ENCODE data around the gene CACTIN. TPM values are rescaled to one million over a fixed set of nuclear protein-coding genes. Genes with fewer than 3 reads are reported as not detected.

Gene CACTIN
- total and polyA plus RNA-seq, 2 donors, result 11.1 to 27.7 TPM

DNA sequence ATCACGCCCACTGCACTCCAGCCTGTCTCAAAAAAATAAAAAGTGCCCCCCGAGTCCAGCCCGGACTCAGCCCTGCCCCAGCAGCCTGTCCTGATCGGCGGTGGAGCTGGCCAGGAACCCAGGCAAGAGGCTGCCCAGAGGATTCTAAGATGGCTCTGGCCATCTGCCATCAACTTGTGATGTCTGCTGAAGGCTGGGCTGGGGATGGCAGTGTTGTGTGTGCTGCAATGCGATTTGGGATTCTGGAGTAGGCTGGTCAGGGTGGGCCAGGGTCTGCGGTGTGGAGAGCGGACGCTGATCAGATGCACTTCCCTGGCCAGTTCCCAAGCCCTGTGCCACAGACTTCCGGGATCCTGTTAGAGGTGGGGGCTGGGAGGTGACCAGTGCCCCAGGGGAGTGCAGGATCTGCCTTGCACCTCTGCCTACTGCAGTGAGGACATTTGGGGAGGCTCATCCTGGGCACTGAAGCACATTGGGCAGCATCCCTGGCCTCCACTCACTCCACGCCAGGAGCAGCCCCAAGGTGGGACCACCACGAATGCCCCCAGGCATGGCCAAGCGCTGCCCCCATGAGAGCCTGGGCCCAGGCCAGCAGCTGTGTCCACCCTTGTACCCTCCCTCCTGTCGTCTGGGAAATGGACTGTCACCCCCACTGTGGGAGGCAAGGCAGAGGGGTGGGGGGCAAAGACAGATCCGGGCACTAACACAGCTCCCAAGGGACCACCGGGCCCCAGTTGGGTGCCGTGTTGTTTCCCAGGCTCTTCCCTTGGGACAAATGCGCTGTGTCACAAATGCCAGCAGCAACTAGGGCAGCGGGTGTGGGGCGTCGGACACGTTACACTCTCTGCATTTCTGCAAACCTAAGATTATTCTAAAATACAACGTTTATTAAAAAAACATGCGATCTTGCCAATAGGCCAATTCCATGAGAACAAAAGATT is 16.5 kb downstream of the CACTIN start:
- 79% methylated on average over 24 of the region's 24 CpGs for WGBS
- DNase-seq (ENCODE audit: extremely low spot score), result no peak
- peaks cover 2% of the 10 kb centered on the region for H3K36me3 ChIP-seq (ENCODE audit: insufficient read depth)
- H3K4me3 ChIP-seq (ENCODE audit: low read depth, low read length), result no peak overlapping the region
- no peak overlapping the region for H3K27ac ChIP-seq (ENCODE audit: low read depth)
- H3K4me1 ChIP-seq (ENCODE audit: insufficient read depth), result no peaks in the 10 kb centered on the region

DNA sequence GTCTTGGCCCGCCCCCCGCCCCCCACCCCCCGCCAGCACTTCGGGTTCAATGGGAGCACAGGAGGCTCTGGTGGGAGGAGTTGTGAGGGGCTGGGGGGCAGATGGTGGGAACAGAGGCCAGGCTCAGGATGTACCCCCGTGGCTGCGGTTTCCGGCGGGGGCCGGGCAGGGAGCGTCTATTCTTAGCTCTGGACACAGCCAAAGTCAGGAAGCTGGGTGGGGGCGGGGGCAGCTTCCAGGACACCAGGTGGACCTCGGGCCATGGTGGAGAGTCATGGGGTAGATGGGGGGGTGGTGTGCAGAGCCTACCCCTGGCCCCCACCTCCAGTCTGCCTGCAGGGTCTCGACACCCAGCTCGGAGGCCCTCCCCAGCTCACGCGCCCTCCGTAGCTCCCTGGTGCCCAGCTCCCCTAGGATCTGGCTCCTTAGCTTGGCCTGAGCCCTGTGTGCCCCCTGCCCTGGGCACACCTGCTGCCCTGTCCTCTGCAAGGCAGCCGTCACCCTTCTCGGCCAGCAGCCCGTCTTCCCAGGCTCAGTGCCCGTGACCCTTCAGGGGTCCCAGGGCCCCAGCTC is 17.8 kb downstream of the CACTIN start:
- Histone ChIP-seq H3K27ac (ENCODE audit: low read depth) (no peak overlapping the region), H3K36me3 (ENCODE audit: insufficient read depth) (peaks cover 2% of the 10 kb centered on the region), H3K4me1 (ENCODE audit: insufficient read depth) (no peaks in the 10 kb centered on the region), H3K4me3 (ENCODE audit: low read depth, low read length) (no peak overlapping the region)
- no peak for DNase-seq (ENCODE audit: extremely low spot score)
- WGBS, result 58% methylated on average over 21 of the region's 21 CpGs

GRCh38 chr19:3608079-3608641 is 18.4 kb downstream of the CACTIN start:
- no peak overlapping the region for H3K4me3 ChIP-seq (ENCODE audit: low read depth, low read length)
- H3K36me3 ChIP-seq (ENCODE audit: insufficient read depth), result peaks cover 2% of the 10 kb centered on the region
- H3K4me1 ChIP-seq (ENCODE audit: insufficient read depth), result no peaks in the 10 kb centered on the region
- 62% methylated on average over 3 of the region's 3 CpGs for WGBS
- H3K27ac ChIP-seq (ENCODE audit: low read depth), result no peak overlapping the region
- no peak for DNase-seq (ENCODE audit: extremely low spot score)

- no peak for DNase-seq (ENCODE audit: extremely low spot score)
- H3K36me3 ChIP-seq (ENCODE audit: insufficient read depth), result peaks cover 2% of the 10 kb centered on the region
- 24% methylated on average over 22 of the region's 22 CpGs for WGBS
- H3K27ac ChIP-seq (ENCODE audit: low read depth), result peak overlapping the region; percentile 32
- H3K4me3 ChIP-seq (ENCODE audit: low read depth, low read length), result peak overlapping the region; percentile 49
- no peaks in the 10 kb centered on the region for H3K4me1 ChIP-seq (ENCODE audit: insufficient read depth)
These were observed 19.1 kb downstream of the CACTIN start for GRCh38 chr19:3607303-3608078.

GRCh38 chr19:3606690-3607289 is 19.8 kb downstream of the CACTIN start, which contains the start of gene TBXA2R:
Gene TBXA2R, minus strand, starts transcription at chr19:3606875. Its CDS starts 6,241 bp downstream, at chr19:3600634.
- WGBS, result 2% methylated on average over 46 of the region's 46 CpGs
- Histone ChIP-seq H3K4me3 (ENCODE audit: low read depth, low read length) (peak within 1 kb of the TSS; percentile 49), H3K4me1 (ENCODE audit: insufficient read depth) (no peaks in the 10 kb centered on the region), H3K36me3 (ENCODE audit: insufficient read depth) (peaks cover 2% of the 10 kb centered on the region), H3K27ac (ENCODE audit: low read depth) (peak within 1 kb of the TSS; percentile 32)
- no peak for DNase-seq (ENCODE audit: extremely low spot score)

DNA sequence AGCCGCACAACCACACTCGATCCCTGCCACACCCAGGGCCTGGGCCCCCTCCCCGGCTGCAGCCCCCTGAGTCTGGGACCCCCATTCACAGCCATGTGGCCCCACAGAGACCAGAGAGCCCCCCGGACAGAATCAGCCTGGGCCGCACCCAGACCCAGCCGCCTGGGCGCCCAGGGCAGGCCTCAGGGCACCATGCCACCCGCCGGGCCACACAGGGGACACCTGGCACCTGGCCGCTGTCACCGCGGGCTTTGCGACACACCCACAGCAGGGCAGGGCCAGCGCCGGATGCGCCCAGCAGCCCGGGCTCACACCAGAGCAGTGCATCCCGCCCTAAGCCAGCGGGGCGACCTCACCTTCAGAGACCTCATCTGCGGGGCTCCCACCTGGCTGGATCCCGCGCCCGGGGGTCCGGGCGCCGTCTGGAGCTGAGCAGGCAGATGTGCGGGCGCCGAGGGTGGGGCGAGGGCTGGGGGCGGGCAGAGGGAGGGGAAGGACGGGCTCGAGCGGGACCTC is 20.4 kb downstream of the CACTIN start:
- Histone ChIP-seq H3K4me3 (ENCODE audit: low read depth, low read length) (peak overlapping the region; percentile 49), H3K27ac (ENCODE audit: low read depth) (no peak overlapping the region), H3K36me3 (ENCODE audit: insufficient read depth) (peaks cover 2% of the 10 kb centered on the region), H3K4me1 (ENCODE audit: insufficient read depth) (no peaks in the 10 kb centered on the region)
- DNase-seq (ENCODE audit: extremely low spot score), result no peak
- WGBS, result 8% methylated on average over 35 of the region's 35 CpGs

DNA sequence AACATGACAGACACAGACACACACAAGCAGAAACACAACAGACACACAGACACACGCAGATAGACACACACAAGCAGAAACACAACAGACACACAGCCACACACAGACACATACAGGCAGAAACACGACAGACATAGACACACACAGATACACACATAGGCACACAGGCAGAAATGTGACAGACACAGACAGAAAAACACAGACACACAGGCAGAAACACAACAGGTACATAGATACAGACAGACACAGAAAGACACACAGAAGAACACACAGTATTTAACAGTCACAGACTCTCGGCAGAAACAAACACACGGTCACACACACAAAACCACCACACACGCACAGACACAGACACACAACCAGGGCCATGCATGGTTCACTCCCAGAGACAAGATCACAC is 20.8 kb downstream of the CACTIN start:
- 61% methylated on average over 5 of the region's 5 CpGs for WGBS
- Histone ChIP-seq H3K27ac (ENCODE audit: low read depth) (no peak overlapping the region), H3K4me3 (ENCODE audit: low read depth, low read length) (peak overlapping the region; percentile 49), H3K4me1 (ENCODE audit: insufficient read depth) (no peaks in the 10 kb centered on the region), H3K36me3 (ENCODE audit: insufficient read depth) (no peaks in the 10 kb centered on the region)
- DNase-seq (ENCODE audit: extremely low spot score), result no peak

DNA sequence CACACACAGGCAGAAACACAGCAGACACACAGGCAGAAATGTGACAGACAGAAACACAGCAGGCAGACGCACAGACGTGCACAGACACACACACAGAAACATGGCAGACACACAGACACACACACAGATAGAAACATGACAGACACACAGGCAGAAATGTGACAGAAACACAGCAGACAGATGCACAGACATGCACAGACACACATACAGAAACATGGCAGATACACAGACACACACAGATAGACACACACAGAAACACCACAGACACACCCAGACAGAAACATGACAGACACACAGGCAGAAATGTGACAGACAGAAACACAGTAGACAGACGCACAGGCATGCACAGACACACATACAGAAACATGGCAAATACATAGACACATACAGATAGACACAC is 21.2 kb downstream of the CACTIN start:
- H3K4me3 ChIP-seq (ENCODE audit: low read depth, low read length), result no peak overlapping the region
- 74% methylated on average over 3 of the region's 3 CpGs for WGBS
- H3K36me3 ChIP-seq (ENCODE audit: insufficient read depth), result no peaks in the 10 kb centered on the region
- no peak for DNase-seq (ENCODE audit: extremely low spot score)
- no peak overlapping the region for H3K27ac ChIP-seq (ENCODE audit: low read depth)
- H3K4me1 ChIP-seq (ENCODE audit: insufficient read depth), result no peaks in the 10 kb centered on the region

GRCh38 chr19:3604987-3605343 is 21.6 kb downstream of the CACTIN start:
- Histone ChIP-seq H3K27ac (ENCODE audit: low read depth) (no peak overlapping the region), H3K4me1 (ENCODE audit: insufficient read depth) (no peaks in the 10 kb centered on the region), H3K36me3 (ENCODE audit: insufficient read depth) (no peaks in the 10 kb centered on the region), H3K4me3 (ENCODE audit: low read depth, low read length) (no peak overlapping the region)
- DNase-seq (ENCODE audit: extremely low spot score), result no peak
- 68% methylated on average over 11 of the region's 11 CpGs for WGBS

- Histone ChIP-seq H3K4me3 (ENCODE audit: low read depth, low read length) (no peak overlapping the region), H3K4me1 (ENCODE audit: insufficient read depth) (no peaks in the 10 kb centered on the region), H3K27ac (ENCODE audit: low read depth) (no peak overlapping the region), H3K36me3 (ENCODE audit: insufficient read depth) (no peaks in the 10 kb centered on the region)
- WGBS, result 79% methylated on average over 27 of the region's 27 CpGs
- DNase-seq (ENCODE audit: extremely low spot score), result no peak
These were observed 22.2 kb downstream of the CACTIN start for GRCh38 chr19:3604227-3604986.

DNA sequence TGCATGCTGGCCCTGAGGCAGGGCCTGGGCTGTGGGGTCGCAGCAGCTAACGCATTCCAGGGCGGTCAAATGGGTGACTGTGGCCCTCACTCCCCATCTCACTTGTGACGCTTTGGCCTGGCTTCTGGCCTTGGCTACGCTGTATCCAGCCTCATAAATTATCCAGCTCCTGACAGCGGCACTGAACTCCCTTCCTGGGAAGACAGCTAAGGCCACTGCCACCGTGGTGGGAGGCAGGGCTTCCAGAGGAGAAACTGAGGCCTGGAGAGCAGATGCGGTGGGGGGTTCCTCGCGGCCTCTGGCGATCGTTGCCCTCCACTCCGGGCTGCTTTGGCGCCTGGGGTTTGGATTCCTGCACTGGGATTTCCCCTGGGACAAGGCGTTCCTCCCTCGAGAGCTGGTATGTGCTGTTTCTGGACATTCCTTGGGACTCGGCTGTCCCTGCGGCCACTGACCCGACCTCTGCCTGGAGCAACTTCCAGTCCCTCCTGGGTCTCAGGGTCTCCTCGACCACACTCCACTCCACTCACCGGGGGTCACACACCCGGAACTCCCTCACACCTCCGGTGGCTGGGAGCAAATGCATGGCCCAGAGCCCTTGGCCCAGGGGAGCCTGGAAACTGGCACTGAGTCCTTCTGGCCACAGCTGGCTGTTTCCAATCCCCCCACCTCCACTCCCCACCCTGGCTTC is 23.3 kb downstream of the CACTIN start:
- WGBS, result 57% methylated on average over 23 of the region's 23 CpGs
- H3K4me3 ChIP-seq (ENCODE audit: low read depth, low read length), result no peak overlapping the region
- no peak for DNase-seq (ENCODE audit: extremely low spot score)
- H3K36me3 ChIP-seq (ENCODE audit: insufficient read depth), result no peaks in the 10 kb centered on the region
- H3K27ac ChIP-seq (ENCODE audit: low read depth), result no peak overlapping the region
- no peaks in the 10 kb centered on the region for H3K4me1 ChIP-seq (ENCODE audit: insufficient read depth)

DNA sequence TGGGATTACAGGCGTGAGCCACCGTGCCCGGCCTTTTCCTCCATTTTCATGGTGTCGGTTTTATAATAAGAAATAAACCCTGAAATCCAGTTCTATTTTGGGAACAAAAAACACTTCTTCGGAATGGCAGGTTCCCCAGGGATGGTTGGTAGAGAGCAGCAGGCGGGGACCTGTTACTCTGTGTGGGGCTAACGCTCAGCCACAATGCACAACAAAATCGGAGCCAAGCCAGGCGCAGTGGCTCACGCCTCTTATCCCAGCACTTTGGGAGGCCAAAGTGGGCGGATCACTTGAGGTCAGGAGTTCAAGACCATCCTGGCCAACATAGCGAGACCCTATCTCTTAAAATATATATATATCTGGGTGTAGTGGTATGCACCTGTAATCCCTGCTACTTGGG is 25.6 kb downstream of the CACTIN start:
- no peaks in the 10 kb centered on the region for H3K4me1 ChIP-seq (ENCODE audit: insufficient read depth)
- no peaks in the 10 kb centered on the region for H3K36me3 ChIP-seq (ENCODE audit: insufficient read depth)
- no peak for DNase-seq (ENCODE audit: extremely low spot score)
- H3K27ac ChIP-seq (ENCODE audit: low read depth), result no peak overlapping the region
- 87% methylated on average over 12 of the region's 12 CpGs for WGBS
- H3K4me3 ChIP-seq (ENCODE audit: low read depth, low read length), result no peak overlapping the region

All from urinary bladder (tissue), 4 donors.